GM19463 (cell line): Measurements from ENCODE around the gene TIMM23B.
"Not testable (repeated sequence)": the region's sequence is repeated elsewhere in the genome, so short reads cannot be mapped to it uniquely, and the experiment has no call there.

Experiments used
- ATAC-seq: cut with Tn5 transposase; IDR thresholded peaks from one replicate; pipeline ENCODE4 v1.9.1; 2021; ENCODE audit warnings: mild to moderate bottlenecking, moderate library complexity; ENCODE audit not compliant: unreplicated experiment

Gene TIMM23B, protein sequence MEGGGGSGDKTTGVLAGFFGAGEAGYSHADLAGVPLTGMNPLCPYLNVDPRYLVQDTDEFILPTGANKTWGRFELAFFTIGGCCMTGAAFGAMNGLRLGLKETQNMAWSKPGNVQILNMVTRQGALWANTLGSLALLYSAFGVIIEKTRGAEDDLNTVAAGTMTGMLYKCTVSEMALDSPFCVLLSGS

DNA sequence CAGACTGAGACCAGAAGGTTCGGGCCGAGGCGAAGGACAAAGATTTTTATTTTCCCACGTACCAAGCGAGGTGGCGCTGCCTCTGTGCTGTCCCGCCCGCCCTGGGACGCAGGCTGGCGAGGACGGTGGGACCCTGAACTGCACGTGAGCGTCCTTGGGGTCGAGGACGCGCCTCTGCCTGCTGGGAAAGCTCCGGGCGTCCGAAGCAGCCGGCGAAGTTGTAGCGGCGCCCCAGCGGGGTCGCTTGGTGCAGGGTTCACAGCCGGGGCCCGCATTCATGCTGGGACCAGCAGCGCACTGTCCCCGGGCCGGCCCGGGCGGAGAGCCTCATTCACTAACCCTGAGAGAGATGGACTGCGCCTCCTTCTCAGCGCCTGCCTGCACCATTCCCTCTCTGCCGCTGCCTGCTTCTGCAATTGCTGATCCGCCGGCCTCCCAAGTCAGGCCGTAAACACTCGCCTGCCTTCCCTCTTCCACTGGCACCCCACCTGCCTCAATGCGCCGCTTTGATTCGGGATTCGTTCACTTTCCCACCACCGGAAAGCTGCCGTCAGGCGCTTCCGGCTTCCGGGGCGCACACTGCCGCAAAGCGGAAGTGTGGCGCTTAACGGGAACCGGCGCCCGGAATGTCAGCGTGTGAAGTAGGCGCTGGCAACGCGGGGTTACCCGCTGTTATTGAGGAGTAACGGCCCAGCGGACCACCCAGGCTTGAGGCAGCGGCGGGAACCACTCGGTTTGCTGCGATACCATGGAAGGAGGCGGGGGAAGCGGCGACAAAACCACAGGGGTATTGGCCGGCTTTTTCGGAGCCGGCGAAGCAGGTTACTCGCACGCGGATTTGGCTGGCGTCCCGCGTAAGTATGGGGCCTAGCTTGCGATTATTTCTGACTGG is at the start of gene TIMM23B, which contains the start of gene PARG:
TIMM23B (plus strand) TSS at position 607 of the 892 bp plus-strand sequence; CDS start at position 749, 142 bp downstream.
PARG (minus strand) TSS at position 581 of the 892 bp plus-strand sequence; CDS start at position 279, 302 bp downstream.
- ATAC-seq, result peak; percentile 70

DNA sequence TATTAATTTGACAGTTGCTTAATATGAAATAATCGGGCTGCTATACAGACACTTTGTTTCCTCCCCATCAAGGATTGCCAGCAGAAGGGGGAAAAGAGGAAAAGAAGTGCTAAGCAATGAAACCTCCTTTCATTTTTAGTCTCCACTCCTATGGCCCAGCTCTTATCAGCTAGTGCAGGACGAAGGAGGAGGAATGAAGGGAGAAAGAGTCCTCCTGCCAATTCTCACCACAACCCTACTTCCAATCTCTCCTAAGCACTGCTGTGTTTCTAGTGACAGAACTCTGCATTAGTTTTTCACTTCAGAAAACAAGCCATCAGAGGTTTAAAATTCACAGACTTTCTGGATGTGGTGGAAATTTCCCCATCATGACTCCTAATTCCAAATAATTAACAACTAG is 41.9 kb upstream of the TIMM23B start:
- ATAC-seq, result not testable (repeated sequence)

DNA sequence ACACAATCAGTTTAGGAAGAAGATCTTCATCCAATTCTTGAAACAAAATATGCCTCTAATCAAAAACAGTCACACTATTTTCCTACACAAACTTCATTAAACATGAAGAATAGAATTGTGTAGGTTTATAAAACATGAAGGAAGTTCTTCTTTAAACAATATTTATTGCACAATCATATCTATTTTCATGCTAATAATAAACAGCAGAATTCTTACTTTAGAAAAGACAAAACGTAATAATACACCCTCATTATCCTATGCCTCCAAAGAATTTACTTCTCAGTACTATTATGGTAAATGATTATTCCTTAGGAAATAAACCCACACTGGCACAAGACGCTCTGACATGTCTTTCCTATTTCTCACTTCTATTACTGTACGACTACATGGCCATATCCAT is 41.4 kb upstream of the TIMM23B start:
- not testable (repeated sequence) for ATAC-seq

DNA sequence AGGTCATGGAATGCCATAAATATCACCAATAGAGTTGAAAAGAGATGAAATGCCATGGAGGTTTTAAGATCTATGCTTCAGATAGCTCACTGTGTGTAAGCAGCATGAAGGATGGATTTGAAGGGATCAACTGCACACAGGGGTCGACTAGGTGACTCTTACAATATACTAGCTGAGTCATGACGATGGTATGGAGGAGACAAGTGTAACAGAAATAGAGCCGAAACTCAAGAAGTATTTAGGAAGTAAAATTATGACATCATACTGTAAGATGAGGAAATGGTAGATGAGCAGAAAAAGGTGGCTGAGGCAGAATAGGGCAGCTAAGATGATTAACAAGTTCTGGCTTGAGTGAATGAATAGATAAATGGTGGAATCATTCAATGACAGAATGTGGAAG is 38.0 kb upstream of the TIMM23B start:
- not testable (repeated sequence) for ATAC-seq

DNA sequence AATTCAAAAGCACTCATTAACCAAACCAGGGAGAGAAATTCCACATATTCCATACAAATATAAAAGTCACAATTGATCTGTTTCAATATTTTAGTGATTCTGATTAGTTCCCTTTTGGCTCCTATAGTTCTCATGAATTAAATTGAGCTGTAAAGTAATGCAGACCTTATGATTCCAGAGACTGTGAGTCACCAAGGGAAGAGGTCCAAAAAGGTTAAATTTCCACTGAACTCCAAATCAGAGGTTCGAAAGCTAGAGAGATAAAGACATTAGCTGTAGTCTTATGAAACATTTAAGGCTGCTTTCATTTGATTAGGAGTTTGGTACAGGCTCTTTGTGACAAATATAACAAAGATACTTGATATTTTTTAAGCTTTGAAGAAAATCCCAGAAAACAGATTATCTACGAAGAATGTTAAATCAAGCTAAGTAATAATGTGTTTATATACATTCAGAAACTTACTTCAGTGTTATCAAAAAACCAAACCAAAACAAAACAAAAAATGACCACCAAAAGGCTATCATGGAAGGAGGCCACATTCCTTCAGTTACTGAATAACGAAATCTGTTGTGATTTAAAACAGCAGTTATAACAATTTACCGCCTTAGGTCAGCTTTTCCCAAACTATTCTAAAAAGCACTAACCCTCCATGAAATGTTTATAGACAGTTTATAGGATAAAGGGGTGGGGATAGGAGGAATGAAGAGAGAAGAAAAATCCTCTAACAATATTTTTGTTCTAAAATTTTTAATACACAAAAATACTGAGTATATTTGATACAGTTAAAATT is 33.4 kb upstream of the TIMM23B start:
- ATAC-seq, result not testable (repeated sequence)

DNA sequence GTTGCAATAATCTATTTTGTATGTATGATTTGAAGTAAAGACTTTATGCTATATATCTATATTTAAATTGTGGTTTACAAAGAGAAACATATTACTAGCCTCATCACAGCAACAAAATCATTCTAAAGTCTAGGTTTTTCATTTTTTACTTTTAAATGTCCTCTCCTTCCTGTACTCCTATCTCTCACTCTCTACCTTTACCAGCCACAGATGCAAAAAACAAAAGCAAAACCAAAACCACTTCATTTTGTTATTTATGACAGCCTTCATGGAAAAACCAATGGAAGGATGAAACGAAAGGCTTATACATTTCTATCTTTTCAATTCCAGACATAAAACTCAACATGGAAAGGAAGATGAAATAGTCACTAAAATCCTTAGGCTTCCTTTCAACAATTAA is 31.6 kb upstream of the TIMM23B start:
- not testable (repeated sequence) for ATAC-seq

DNA sequence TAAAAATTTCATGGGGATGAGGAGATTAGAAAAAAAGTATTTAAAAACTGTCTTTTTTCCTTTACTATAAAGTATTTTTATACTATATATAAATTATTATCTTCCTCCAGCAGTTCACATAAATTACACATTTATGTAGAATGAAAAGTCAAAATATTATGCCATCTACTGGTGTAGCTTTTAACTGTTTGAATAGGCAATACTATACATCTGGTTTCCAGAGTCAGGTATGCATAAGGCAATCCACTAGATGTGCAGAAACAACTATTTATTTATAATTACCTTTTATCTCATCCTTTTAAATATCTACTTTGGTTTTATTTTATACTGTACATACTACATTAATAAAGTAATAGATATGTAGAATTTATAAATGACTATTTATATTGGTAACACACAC is 25.4 kb upstream of the TIMM23B start:
- ATAC-seq, result not testable (repeated sequence)

DNA sequence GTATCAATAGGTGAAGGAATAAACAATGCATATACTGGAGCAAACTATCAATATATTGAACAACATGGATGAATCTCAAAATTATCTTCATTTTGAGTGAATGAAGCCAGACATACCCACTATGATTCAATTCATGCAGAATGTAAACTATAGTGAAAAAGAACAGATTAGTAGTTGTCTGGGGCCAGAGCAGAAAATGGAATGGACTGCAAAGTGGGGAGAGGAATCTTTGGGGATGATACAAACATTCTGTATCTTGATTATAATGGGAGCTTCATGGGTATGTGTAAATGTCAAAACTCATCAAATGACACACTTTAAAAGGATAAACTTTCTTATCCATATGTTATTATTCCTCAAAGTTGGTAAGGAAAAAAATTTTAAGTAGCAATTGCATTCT is 23.9 kb upstream of the TIMM23B start:
- ATAC-seq, result not testable (repeated sequence)

DNA sequence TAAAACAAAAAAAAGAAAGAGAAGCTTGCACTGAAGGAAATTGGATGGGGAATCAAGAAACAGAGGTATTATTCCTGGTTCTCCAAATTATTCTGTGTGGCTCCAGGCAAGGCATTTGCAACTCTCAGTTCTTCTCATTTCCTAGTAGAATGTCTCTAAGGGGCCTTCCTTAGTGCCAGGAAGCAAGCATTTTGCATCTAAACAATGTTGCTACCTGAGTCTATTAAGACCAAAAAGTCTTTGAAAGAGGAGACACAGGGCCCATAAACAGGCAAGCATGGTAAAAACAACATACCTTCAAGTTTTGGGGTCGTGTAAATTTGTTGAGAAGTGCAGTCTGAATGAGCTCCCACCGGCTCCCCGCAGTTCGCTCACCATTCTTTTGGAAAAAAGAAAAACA is 19.8 kb upstream of the TIMM23B start:
- not testable (repeated sequence) for ATAC-seq

DNA sequence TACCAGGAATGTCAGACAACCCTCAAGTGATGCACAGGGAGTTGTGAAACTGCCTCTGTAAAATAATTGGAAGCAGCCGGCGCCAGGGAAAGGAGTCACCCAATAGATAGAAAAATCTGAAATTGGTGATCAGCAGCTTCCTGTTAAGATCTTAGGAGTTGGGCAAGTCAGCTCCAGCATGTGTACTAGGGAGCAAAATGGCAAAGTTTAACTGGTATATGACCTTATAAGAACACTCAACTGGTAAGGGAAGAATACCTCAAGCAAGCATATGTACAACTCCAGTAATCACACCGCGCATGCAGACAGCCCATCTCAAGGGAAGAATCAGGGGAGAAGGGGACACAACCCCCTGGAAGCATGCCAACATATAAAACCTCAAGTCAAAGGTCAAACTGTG is 18.3 kb upstream of the TIMM23B start:
- ATAC-seq, result not testable (repeated sequence)

DNA sequence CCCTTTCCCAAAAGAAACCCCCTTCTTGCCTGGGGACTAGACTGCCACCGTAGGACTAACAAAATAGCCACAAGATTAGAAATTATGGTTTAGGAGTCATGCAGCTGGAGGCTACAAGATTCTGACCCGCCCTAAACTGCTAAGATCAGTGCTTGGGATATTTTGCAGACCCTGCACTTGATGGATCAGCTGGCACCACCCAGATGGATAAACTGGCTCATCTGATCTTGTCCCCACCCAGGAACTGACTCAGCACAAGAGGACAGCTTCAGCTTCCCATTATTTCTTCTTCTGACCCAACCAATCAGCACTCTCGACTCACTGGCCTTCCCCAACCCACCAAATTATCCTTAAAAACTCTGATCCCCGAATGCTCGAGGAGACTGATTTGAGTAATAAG is 10.6 kb upstream of the TIMM23B start:
- ATAC-seq, result not testable (repeated sequence)

DNA sequence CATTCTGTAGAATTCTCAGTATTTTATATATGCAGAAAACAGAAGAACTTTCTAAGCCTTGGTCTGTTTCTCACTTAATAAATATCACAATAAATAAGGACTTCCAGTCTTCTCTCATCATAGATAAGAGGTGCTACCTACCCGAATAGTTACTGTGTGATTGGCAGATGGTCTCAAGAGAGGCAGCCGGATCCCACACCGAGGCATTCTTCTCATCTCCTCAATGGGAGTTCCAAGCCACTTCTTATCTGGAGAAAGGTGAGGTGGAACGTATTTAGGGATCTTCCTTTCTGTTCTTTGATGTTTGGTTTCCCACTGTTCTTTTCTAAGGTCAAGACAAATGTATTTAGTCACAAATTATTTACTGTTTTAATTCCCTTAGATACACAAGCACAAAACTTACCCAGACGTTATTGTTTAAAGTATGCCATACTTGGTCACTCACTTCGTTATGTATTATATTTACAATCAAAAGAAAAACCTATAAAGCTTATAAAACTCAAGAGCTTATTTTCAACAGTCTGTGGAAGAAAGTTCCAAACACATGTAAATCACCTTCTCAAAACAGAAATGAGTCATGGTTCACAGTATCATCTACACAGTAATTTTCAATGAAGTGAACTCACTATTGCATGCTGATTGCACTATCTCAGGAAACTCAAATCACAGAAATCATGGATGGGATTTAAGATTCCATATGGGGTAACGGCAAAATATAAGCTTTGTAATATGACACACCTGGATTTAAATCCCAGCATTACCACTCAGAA is 9.7 kb upstream of the TIMM23B start:
- ATAC-seq, result not testable (repeated sequence)

DNA sequence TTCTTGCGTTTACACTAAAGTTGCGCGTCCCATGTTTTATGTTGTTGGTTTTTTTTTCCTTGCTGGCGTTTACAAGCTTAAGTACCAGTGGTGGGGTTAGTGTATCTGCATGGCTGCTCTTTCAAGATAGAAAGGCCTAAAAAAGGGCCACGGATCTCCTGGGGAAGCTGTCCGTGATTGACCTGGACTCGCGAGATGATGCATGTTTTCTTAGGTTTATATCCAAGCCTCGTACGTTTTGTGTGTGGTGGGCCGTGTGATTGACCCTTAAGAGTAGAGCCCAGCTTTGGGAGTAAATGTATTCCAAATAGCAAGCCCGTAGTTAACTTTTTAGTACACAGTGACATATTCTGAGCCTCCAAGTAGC is 469 bp downstream of the TIMM23B start:
- ATAC-seq, result peak; percentile 4

DNA sequence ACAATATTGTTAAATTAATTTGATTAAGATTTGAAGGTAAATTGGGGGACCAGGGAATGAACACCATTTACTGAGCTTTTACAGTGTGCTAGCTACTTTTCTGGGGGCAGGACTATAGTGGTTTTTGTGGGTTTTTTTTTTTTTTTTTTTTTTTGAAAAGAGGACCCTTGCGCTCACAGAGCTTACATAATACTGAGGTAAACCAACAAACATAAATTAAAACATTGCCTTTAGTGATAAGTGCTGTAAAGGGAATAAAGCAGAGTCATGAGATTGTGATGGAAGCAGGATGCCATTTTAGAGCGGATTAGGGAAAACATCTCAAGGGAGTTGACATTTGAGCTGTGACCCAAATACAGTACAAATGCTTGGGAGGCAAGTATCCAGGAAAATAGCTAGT is 1.8 kb downstream of the TIMM23B start:
- ATAC-seq, result not testable (repeated sequence)

DNA sequence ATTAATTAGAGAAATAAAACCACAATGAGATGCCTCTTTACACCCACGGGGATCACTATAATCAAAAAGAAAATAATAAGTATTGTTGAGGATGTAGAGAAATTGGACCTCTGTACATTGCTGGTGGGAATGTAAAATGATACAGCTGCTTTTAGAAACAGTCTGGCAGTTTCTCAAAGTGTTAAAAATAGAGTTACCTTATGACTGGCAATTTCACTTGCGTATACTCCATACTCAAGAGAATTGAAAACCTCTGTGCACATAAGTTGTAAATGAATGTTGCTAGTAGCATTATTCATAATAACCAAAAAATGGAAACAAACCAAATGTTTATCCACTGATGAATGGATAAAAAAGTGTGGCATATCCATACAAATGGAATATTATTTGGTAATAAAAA is 6.3 kb downstream of the TIMM23B start:
- not testable (repeated sequence) for ATAC-seq

DNA sequence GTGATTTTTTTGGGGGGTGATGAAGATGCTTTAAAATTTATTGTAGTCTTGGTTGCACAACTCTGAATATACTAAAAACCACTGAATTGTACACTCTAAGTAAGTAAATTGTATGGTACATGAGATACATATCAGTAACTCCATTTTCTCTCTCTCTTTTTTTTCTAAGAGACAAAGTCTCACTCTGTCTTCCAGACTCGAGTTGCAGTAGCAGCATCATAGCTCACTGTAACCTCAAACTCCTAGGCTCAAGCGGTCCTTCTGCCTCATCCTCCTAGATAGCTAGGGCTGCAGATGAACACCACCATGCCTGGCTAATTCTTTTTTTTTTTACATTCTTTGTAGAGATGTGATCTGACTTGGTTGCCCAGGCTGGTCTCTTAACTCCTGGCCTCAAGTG is 6.9 kb downstream of the TIMM23B start:
- ATAC-seq, result not testable (repeated sequence)

DNA sequence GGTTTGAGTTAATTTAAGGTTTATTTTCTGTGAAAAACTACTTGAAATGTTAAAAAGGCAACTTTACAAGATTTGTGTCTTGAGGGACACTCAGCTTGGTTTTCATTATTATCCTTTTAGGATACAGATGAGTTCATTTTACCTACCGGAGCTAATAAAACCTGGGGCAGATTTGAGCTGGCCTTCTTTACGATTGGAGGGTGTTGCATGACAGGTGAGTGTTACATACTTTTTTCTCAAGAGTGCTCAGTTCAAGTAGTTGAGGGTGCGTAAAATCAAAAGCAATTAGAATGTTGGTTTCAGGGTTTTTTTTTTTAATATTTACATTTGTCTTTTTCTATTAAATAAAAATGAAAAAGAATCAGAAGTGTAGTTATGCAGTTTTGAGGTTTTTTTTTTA is 10.2 kb downstream of the TIMM23B start:
- not testable (repeated sequence) for ATAC-seq

DNA sequence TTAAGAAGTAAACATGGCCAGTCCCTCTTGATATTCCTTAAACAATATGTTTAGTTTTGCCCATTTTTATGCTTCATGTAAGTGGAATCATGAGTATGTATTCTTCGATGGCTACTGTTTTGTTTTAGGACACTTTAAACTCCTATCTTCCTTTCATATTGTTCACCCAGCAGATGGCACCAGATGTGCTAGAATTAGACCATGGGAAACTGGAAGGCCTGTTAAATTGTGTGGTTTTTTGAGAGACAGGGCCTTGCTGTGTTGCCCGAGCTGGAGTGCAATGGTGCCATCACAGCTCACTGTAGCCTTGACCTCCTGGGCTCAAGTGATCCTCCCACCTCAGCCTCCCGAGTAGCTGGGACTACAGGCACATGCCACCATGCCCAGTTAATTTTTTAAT is 11.3 kb downstream of the TIMM23B start:
- ATAC-seq, result peak; percentile 50

DNA sequence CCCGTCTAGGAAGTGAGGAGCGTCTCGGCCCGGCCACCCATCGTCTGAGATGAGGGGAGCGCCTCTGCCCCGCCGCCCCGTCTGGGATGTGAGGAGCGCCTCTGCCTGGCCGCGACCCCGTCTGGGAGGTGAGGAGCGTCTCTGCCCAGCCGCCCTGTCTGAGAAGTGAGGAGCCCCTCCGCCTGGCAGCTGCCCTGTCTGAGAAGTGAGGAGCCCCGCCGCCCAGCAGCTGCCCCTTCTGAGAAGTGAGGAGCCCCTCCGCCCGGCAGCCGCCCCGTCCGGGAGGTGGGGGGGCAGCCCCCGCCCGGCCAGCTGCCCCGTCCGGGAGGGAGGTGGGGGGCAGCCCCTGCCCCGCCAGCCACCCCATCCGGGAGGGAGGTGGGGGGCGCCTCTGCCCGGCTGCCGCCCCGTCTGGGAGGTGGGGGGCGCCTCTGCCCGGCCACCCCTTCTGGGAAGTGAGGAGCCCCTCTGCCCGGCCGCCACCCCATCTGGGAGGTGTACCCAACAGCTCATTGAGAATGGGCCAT is 28.5 kb downstream of the TIMM23B start:
- ATAC-seq, result not testable (repeated sequence)

DNA sequence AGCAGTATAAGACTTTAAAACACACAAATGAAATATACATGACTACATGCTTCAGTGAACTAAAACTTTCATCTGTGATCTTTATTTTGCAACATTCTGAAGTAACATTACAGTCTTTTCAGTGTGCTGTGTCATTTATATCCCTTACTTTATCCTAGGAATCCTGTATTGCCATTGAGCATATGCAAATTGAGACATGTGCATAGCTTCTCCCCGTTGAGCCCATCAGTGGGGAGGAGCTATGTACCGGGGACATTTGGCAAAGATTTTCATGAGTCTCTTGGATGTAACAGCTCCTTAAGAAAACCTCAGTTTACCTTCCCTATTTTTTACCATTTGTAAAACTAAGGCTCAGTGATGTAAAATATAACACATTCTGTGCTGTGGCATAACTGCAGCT is 29.6 kb downstream of the TIMM23B start:
- ATAC-seq, result not testable (repeated sequence)
